Measurements from ENCODE around the gene APBA2.

Gene APBA2

GRCh38 chr15:28986726-28987125 is 101.0 kb downstream of the APBA2 start:
- DNase-seq = no peak

GRCh38 chr15:28987337-28987736 is 101.6 kb downstream of the APBA2 start:
- no peak for DNase-seq

GRCh38 chr15:28989239-28989830 is 103.6 kb downstream of the APBA2 start:
- DNase-seq = no peak

GRCh38 chr15:28989896-28990295 is 104.1 kb downstream of the APBA2 start:
- no peak for DNase-seq

- DNase-seq = no peak
Observed at GRCh38 chr15:28990390-28990789, 104.6 kb downstream of the APBA2 start.

GRCh38 chr15:28991236-28992171 is 105.7 kb downstream of the APBA2 start:
- DNase-seq = no peak

GRCh38 chr15:28992336-28992864 is 106.6 kb downstream of the APBA2 start:
- DNase-seq = no peak

- no peak for DNase-seq
Observed at GRCh38 chr15:28993051-28993719, 107.4 kb downstream of the APBA2 start.

- no peak for DNase-seq
Observed at GRCh38 chr15:28993720-28994053, 107.9 kb downstream of the APBA2 start.

- DNase-seq = no peak
Observed at GRCh38 chr15:28994142-28994830, 108.5 kb downstream of the APBA2 start.

- DNase-seq = no peak
Observed at GRCh38 chr15:28994831-28995596, 109.2 kb downstream of the APBA2 start.

GRCh38 chr15:28995705-28996104 is 109.9 kb downstream of the APBA2 start:
- DNase-seq = no peak

- no peak for DNase-seq
Observed at GRCh38 chr15:28996289-28996688, 110.5 kb downstream of the APBA2 start.

- DNase-seq = no peak
Observed at GRCh38 chr15:28996953-28997352, 111.2 kb downstream of the APBA2 start.

GRCh38 chr15:28997791-28998190 is 112.0 kb downstream of the APBA2 start:
- DNase-seq = no peak

GRCh38 chr15:28998511-28998910 is 112.7 kb downstream of the APBA2 start:
- no peak for DNase-seq

- no peak for DNase-seq
Observed at GRCh38 chr15:29003191-29003839, 117.5 kb downstream of the APBA2 start.

- DNase-seq = no peak
Observed at GRCh38 chr15:29003840-29004233, 118.1 kb downstream of the APBA2 start.

GRCh38 chr15:29005931-29006330 is 120.2 kb downstream of the APBA2 start:
- DNase-seq = no peak

- no peak for DNase-seq
Observed at GRCh38 chr15:29008846-29009245, 123.1 kb downstream of the APBA2 start.

GRCh38 chr15:29012097-29012496 is 126.3 kb downstream of the APBA2 start:
- DNase-seq = no peak

- DNase-seq = no peak
Observed at GRCh38 chr15:29014493-29014892, 128.7 kb downstream of the APBA2 start.

Measured in NCI-H146 (cell line).